Activated CD4-positive, alpha-beta T cell treated with anti-CD3 and anti-CD28 coated beads for 1 hour (primary cell): Measurements from ENCODE around the gene OPHN1.

Experiments
- DNase-seq: peaks from one replicate; pipeline ENCODE4 v3.0.0-alpha.2; 2020

The OPHN1 gene

GRCh38 chrX:68049466-68049865, 383.8 kb downstream of the OPHN1 start:
- no peak for DNase-seq

- no peak for DNase-seq
Observed at GRCh38 chrX:68048774-68049173, 384.5 kb downstream of the OPHN1 start.

GRCh38 chrX:68045008-68045577, 388.2 kb downstream of the OPHN1 start:
- DNase-seq = no peak

- DNase-seq = no peak
Observed at GRCh38 chrX:68043713-68044438, 389.4 kb downstream of the OPHN1 start.

GRCh38 chrX:68041110-68041509, 392.2 kb downstream of the OPHN1 start:
- DNase-seq = no peak

- DNase-seq = no peak
Observed at GRCh38 chrX:68018248-68019203, 414.8 kb downstream of the OPHN1 start.

GRCh38 chrX:67998540-67998939, 434.8 kb downstream of the OPHN1 start:
- DNase-seq = no peak
